ENCODE measurements around the gene SNAP29. TPM values are rescaled to one million over a fixed set of nuclear protein-coding genes. Genes with fewer than 3 reads are reported as not detected.
A peak's percentile ranks its signal among the peaks of the same experiment; 100 is the strongest.
"Not testable (repeated sequence)": the region's sequence is repeated elsewhere in the genome, so short reads cannot be mapped to it uniquely, and the experiment has no call there.

The SNAP29 gene
- total RNA-seq, 1 experiment from 2014 or later: 17.9 TPM

GRCh38 chr22:20825624-20826023, 33.2 kb upstream of the SNAP29 start:
- no peak overlapping the region for H3T11ph ChIP-seq (ENCODE audit: low read length)
- no peak for DNase-seq
- Mint-ChIP-seq H3K4me3 (no peak overlapping the region), H3K27me3 (ENCODE audit: low read depth) (no peaks in the 10 kb centered on the region), H3K27ac (peak overlapping the region in 2 of 3 experiments; percentile 75 to 93; a peak in 3 of 7 replicates), H3K9me3 (no peaks in the 10 kb centered on the region), H3K4me1 (peaks cover 9 to 11% of the 10 kb centered on the region in 2 experiments), H3K36me3 (ENCODE audit: insufficient read depth in 1 of 3, low read depth in 3 of 3) (peaks cover 0 to 41% (median 4%) of the 10 kb centered on the region in 3 experiments; a peak in 2 of 7 replicates)
- H4K20me1 ChIP-seq (ENCODE audit: control insufficient read depth, insufficient read depth, insufficient read length): no peaks in the 10 kb centered on the region
- H2BK15ac ChIP-seq (ENCODE audit: low read depth, low read length): no peak overlapping the region; the same call in 1 of the 2 replicates
- TF ChIP-seq CTCF (conservative IDR thresholded peaks at IDR 0.05): no peak
- H2AK5ac ChIP-seq (ENCODE audit: insufficient read length, low read length): no peak overlapping the region
- no peaks in the 10 kb centered on the region for H3K79me2 ChIP-seq (ENCODE audit: insufficient read depth, low read length)
- H3K27ac ChIP-seq (ENCODE audit: insufficient read length, low read depth, low read length): no peak overlapping the region
- no peaks in the 10 kb centered on the region for H3K27me3 ChIP-seq (ENCODE audit: insufficient read depth, low read length)
- H3K9ac ChIP-seq (ENCODE audit: extremely low read depth, insufficient read length, low read length): no peak overlapping the region
- no peak overlapping the region for H2BK5ac ChIP-seq (ENCODE audit: insufficient read length, low read length)
- H3K23me2 ChIP-seq (ENCODE audit: insufficient read length, low read depth, low read length, poor library complexity, severe bottlenecking): no peaks in the 10 kb centered on the region
- H2BK12ac ChIP-seq (ENCODE audit: insufficient read length, low read depth, low read length): no peak overlapping the region
- no peak overlapping the region for H3K14ac ChIP-seq (ENCODE audit: insufficient read depth, low read length)
- H2BK20ac ChIP-seq (ENCODE audit: low read depth, low read length, poor library complexity, severe bottlenecking): no peak overlapping the region
- no peak overlapping the region for H3K18ac ChIP-seq (ENCODE audit: insufficient read length, low read depth, low read length)
- no peak overlapping the region for H3K4ac ChIP-seq (ENCODE audit: low read depth, low read length)
- no peak overlapping the region for H3K56ac ChIP-seq (ENCODE audit: insufficient read length, low read depth, low read length)
- no peaks in the 10 kb centered on the region for H3K9me3 ChIP-seq (ENCODE audit: control insufficient read depth, low read depth, low read length)
- no peak overlapping the region for H4K8ac ChIP-seq (replicated peaks; ENCODE audit: insufficient read length, low read depth, low read length)
- no peak overlapping the region for H2BK120ac ChIP-seq (ENCODE audit: low read depth, low read length, poor library complexity, severe bottlenecking)
- no peak overlapping the region for H3K23ac ChIP-seq (ENCODE audit: insufficient read length, low read depth, low read length)
- no CpG with 5 or more reads among the region's 6 CpGs for WGBS (ENCODE audit: extremely low coverage, insufficient read length, low lambda C conversion rate)
- no peak overlapping the region for H4K91ac ChIP-seq (ENCODE audit: insufficient read length, low read depth, low read length)
- H3K79me1 ChIP-seq (ENCODE audit: insufficient read depth, low read depth, low read length, poor library complexity, severe bottlenecking): no peaks in the 10 kb centered on the region
- H3K4me2 ChIP-seq (ENCODE audit: insufficient read depth, insufficient read length, low read length): no peak overlapping the region
- H4K5ac ChIP-seq (ENCODE audit: insufficient read length, low read depth, low read length): no peak overlapping the region
- no peaks in the 10 kb centered on the region for H3K4me1 ChIP-seq (ENCODE audit: insufficient read depth, low read length)
- no peak overlapping the region for H2AFZ ChIP-seq (ENCODE audit: low read length)

- not testable (repeated sequence) for H3K4me2 ChIP-seq (ENCODE audit: insufficient read depth, insufficient read length, low read length); H2AFZ ChIP-seq (ENCODE audit: low read length); H2AK5ac ChIP-seq (ENCODE audit: insufficient read length, low read length); H3K79me1 ChIP-seq (ENCODE audit: insufficient read depth, low read depth, low read length, poor library complexity, severe bottlenecking); H3K23ac ChIP-seq (ENCODE audit: insufficient read length, low read depth, low read length); H2BK12ac ChIP-seq (ENCODE audit: insufficient read length, low read depth, low read length); H2BK15ac ChIP-seq (ENCODE audit: low read depth, low read length); H2BK20ac ChIP-seq (ENCODE audit: low read depth, low read length, poor library complexity, severe bottlenecking); H3K4ac ChIP-seq (ENCODE audit: low read depth, low read length); H2BK120ac ChIP-seq (ENCODE audit: low read depth, low read length, poor library complexity, severe bottlenecking); H3K9ac ChIP-seq (ENCODE audit: extremely low read depth, insufficient read length, low read length); H3K14ac ChIP-seq (ENCODE audit: insufficient read depth, low read length); H3K9me3 Mint-ChIP-seq; H3K23me2 ChIP-seq (ENCODE audit: insufficient read length, low read depth, low read length, poor library complexity, severe bottlenecking); H3K79me2 ChIP-seq (ENCODE audit: insufficient read depth, low read length); H3K9me3 ChIP-seq (ENCODE audit: control insufficient read depth, low read depth, low read length); H3K27me3 ChIP-seq (ENCODE audit: insufficient read depth, low read length); H4K91ac ChIP-seq (ENCODE audit: insufficient read length, low read depth, low read length); H4K8ac ChIP-seq (replicated peaks; ENCODE audit: insufficient read length, low read depth, low read length); H4K5ac ChIP-seq (ENCODE audit: insufficient read length, low read depth, low read length); H3K4me1 ChIP-seq (ENCODE audit: insufficient read depth, low read length); H3K27ac ChIP-seq (ENCODE audit: insufficient read length, low read depth, low read length); H3K27me3 Mint-ChIP-seq (ENCODE audit: low read depth); H3K56ac ChIP-seq (ENCODE audit: insufficient read length, low read depth, low read length); H2BK5ac ChIP-seq (ENCODE audit: insufficient read length, low read length); H3K18ac ChIP-seq (ENCODE audit: insufficient read length, low read depth, low read length); H4K20me1 ChIP-seq (ENCODE audit: control insufficient read depth, insufficient read depth, insufficient read length); DNase-seq; H3K4me3 Mint-ChIP-seq; H3T11ph ChIP-seq (ENCODE audit: low read length)
- Mint-ChIP-seq H3K27ac (peak overlapping the region in 1 of 3 experiments; percentile 3; a peak in 1 of 7 replicates), H3K4me1 (peaks cover 9 to 11% of the 10 kb centered on the region in 2 experiments), H3K36me3 (ENCODE audit: insufficient read depth in 1 of 3, low read depth in 3 of 3) (peaks cover 0 to 48% (median 4%) of the 10 kb centered on the region in 3 experiments; a peak in 2 of 7 replicates)
- no CpG with 5 or more reads among the region's 5 CpGs for WGBS (ENCODE audit: extremely low coverage, insufficient read length, low lambda C conversion rate)
Measured at GRCh38 chr22:20826373-20827152, 32.2 kb upstream of the SNAP29 start.

Measured in H9 (cell line).